NCI-H446 (cell line): ENCODE data around the gene SKAP1.

Experiments used
- DNase-seq, 2 experiments: peaks; one replicate each; lab custom pipeline; 2025; lab: John Stamatoyannopoulos, UW

The SKAP1 gene

DNA sequence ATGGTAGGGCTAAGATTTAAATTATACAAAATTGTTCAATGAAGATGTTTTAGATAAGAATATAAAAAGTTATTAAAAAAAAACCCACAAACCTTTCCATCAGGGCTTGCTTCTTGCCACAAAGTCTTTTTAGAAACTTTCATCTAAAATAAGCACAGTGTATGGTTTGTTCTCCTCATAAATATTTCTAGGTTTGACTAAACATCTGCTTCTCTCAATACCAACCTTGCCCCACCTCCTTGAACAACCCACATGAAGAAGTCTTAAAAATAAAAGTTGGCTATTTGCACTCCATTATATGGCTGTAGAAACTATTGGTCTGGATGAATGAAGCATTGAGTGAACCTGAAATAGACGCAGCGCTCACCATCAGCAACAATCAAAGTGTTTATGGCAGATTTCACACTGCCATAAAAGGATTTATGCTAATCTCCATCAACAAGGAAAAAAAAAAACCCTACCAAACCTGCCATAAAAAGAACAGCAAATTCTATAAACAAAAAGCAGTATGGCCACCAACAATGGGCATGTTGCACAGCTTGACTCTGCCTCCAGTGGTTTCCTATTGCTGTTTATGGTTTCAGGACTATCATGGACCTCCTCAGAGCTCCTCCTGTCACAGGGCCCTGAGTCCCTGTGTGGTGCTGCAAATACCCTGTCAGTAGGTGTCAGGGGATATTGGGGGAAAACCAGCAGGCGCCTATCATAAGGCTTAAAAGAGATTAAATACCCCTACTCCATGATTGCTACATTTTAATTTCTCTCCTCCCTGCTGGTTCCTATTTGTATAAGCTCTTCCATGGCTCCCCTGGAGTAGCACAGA lies 284.8 kb downstream of the SKAP1 start:
- DNase-seq, result no peak

- no peak for DNase-seq
Observed at GRCh38 chr17:48144231-48144630, 285.8 kb downstream of the SKAP1 start.

GRCh38 chr17:48143629-48144028 lies 286.4 kb downstream of the SKAP1 start:
- DNase-seq, result no peak

DNA sequence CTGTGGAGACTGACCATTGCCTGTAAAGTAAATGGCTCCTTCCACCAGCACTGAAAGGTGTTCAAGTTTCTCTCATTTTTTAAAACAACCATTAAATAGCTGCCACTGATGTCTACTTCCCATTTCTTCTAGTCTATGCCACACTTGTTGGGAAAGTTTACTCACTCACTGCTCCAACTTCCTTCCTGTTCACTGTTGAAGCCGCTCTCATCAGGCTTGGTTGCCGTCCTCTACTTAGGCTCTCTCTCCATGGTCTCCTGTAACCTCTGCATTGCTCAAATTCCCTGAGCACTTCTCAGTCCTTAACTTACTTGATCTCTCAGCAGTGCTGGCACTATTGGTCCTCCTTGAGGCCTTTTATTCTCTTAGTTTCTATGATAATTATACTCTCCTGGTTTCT lies 290.1 kb downstream of the SKAP1 start:
- DNase-seq, result no peak

DNA sequence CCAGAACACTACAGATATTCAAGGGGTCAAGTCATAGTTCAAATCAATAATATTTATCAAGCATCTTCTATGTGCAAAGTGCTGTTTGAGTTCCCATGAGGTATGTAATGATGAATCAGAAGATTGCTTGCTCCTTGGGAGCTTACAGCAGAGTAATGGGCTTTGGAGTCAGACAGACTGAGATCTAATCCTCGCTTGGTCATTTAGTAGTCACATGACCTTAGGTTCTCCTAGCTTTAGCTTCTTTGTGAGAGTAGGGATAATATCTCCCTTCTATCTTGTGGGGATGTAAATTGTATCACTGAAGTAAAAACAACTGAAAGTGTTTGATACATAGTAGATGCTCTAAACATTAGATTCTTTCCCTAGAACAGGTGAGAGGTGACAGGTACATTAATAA lies 292.4 kb downstream of the SKAP1 start:
- no peak for DNase-seq

- no peak for DNase-seq
Observed at GRCh38 chr17:48134912-48135480, 295.0 kb downstream of the SKAP1 start.

DNA sequence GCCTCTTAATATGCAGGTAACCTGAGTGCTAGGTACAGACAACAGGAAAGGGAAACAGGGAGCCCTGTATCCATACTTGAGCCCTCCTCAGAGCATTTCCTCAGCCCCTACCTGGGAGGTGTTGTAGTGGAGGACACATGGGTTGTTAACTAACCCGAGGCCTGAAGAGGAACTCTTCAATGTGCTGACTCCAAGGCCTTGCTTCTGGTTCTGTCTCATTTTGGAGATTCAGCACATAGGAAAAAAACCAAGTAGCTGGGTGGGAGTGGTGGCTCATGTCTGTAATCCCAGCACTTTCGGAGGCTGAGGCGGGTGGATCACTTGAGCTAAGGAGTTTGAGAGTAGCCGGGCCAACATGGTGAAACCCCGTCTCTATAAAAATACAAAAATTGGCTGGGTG lies 297.6 kb downstream of the SKAP1 start:
- no peak for DNase-seq

DNA sequence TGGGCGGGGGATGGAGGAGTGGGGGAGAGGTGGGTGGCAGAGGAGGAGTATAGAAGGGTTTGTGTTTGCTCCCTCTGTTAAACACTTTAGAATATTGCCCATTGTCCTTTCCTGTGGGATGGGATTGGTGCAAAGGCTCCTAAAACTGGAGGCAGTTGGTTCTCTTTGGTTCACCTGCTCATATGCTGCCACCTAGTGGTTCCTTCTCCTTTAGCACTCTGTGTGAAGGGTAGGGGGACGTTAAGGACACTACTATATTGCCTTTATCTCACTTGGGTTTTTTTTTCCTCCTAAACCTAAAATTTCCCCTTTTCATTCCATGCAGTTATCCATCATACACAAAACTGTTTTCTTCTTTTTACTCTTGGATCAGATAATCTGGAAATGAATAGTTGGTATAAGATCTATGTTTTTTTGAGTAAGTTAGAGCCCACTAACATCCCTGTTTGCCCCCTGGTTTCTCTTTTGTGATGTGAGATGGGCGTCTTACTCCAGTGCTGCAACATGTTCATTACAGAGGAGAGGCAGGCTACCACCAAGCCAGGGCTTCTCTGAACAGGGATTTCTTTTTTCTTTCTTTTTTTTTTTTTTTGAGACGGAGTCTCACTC lies 298.7 kb downstream of the SKAP1 start:
- peak; percentile 57 to 81 for DNase-seq

DNA sequence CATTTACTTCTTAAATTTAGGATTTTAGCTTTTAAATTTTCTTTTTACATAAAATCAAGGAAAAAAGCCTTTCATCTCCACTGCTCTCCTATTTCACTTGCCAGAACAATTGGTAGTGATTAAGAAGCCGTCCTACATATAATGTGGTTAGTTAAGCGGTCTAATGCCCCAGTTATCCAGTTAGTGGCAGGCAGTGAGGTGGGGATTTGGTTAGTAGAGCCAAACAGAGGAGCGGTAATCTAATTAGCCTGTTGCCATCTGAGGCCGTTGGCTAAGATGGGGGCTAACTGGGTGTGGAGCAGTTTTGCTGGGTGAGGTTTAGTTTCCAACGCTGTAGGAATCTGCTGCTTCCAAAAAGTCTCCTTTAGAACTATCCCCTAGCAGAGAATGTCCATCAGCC lies 300.0 kb downstream of the SKAP1 start:
- DNase-seq, result no peak

DNA sequence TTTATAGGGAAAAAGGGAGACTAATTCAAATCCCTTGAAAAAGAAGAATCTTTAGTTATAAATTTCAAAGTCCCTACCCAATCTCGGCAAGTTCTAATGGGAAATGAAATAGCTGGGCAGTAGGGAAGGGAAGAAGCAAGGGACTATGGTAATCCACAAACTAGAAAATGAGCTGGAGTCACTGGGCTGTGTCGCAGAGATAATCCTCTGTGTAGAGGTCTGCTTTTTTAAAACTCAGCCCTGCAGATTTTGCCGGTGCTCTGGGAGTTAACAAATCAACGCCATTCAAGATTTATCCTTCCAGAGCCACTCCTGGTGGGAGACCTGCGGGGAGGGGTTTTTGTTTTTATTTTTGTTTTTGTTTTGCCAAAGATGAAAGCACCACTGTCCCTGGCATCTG lies 301.6 kb downstream of the SKAP1 start:
- no peak for DNase-seq

DNA sequence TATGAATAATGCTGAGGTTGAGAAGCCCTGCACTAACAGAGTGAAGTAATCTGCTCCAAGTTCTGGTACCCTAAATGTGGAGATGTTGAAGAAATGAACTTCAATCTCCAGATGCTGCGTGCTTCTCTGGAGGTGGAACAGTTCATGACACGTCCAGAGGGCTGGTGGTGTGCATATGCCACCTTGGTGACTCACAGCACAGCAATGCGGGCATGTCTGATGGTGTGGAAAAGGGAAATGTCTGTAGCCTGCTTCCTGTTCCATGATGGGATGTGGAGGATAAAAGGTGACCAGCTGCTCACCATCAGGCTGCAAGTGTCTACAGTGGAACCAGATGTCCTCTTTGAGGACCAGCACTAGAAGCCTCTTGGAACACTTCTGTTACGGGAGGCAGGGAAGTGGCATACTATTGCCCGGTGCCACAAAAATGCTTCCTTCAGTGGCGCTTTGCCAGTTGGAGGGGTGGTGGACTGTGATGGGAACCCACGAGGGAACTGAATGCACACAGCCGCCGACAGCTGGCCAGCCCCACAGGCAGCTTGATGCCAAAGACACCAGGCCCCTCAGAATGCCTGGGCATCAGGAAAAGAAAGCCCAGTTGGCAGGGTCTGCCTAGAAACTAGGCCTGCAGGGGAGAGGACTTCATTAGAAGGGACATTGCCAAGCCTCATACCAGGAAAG lies 302.5 kb downstream of the SKAP1 start:
- DNase-seq, result peak in 1 of 2 experiments; percentile 65

- DNase-seq, result no peak
Observed at GRCh38 chr17:48126532-48126850, 303.5 kb downstream of the SKAP1 start.

DNA sequence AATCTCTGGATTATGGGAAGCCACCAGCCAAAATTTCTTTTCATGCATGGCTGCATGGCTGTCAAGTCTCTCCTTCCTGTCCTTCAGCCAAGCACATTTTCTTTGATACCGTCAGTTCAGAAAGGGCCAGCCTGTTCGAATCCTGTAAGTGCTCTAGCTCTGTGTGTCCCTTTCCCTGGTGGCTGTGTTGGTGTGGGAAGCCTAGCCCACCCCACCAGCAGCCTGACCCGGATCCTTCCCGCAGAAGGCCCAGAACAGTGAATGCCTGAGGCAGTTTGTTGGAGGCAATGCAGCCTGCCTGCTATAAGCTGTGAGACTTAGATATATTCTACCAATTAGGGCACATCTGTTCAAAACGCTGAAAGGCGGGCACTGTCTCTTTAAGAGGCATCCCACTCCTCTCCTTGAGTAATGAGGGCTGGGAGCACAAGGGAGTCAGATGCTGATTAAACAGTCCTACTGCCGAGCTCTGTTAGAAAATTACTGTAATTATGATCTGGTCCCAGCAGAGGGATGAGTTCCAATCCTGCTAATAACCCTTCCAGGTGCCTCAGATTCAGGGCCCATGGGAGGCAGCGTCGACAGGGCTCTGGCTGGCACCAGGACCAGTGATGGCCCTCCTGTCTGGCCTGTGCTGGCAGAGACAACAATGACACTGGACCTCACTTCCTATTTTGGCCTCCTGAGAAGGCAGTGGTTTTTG lies 304.0 kb downstream of the SKAP1 start:
- no peak for DNase-seq

GRCh38 chr17:48123776-48124388 lies 306.1 kb downstream of the SKAP1 start:
- DNase-seq, result no peak

DNA sequence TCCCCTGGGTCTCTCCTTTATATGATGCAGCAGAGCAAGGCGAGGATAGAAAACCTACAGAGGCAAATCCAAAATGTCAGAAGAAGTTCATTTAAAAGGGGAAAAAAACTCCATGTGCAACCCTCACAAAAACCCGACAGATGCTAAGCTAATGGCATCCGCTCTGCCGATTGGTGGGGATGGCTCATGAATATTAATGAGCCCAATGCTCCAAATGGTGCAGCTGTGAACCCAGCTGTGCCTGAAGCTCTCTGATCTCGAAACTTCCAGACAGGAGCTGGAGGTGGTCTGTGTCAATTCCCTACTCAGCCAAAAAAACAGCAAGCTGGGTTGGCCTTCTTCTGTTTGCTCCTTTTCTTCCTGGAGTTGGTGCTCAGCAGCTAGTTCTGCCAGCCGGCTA lies 306.9 kb downstream of the SKAP1 start:
- DNase-seq, result no peak

DNA sequence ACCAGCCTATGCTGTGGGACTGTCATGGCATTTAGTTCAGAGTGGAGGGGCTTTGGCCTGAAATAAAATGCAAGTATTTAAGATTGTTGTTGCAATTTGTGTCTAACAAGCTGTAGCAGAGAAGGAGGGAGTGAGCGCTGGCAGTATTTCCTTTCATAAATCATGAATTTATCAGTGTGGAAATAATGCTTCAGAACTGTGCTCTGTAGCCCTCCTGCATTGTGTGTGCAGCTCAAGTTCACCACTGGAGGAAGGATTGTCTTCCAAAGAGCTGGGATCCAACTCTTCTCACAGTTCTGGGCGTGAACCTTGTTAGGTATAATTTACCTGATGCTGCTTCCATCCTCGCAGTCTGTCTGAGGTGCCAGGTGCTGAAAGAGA lies 307.4 kb downstream of the SKAP1 start:
- no peak for DNase-seq

- DNase-seq, result no peak
Observed at GRCh38 chr17:48121923-48122664, 307.9 kb downstream of the SKAP1 start.

DNA sequence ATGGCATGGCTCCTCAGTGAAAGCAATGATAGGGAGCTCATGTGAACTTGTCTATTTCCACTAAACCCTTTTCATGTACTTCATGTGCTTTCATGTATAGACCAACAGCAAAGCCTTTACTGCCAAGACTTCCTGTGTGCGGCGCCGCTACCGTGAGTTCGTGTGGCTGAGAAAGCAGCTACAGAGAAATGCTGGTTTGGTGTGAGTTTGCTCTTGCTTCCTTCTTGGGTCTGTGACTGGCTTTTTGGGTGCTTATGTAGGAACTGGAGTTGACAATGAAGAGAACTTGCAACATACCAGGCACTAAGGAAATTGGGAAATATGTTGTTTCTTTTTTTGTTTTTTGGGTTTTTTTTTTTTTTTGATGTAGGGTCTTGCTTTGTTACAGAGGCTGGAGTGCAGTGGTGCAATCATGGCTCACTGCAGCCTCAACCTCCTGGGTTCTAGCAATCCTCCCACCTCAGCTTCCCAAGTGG lies 316.8 kb downstream of the SKAP1 start:
- no peak for DNase-seq

- DNase-seq, result no peak
Observed at GRCh38 chr17:48111937-48112241, 318.1 kb downstream of the SKAP1 start.

GRCh38 chr17:48110761-48111160 lies 319.3 kb downstream of the SKAP1 start:
- DNase-seq, result no peak
